Endothelial cell of coronary artery (primary cell): Measurements from ENCODE around the gene GSTA2. TPM values are rescaled to one million over a fixed set of nuclear protein-coding genes. Genes with fewer than 3 reads are reported as not detected.

Source experiments
- total RNA-seq: library from RNA; depleted of rRNA; stranded (reverse); fragments of >200 nt; gene quantifications from 2 replicates; pipeline ENCODE4 v1.2.3, GENCODE V29; 2014

GSTA2 gene
- not detected in 2 replicates for total RNA-seq

GRCh38 chr6:52763322-52763916, at the start of gene GSTA2:
GSTA2 (minus strand) TSS chr6:52763475; CDS start chr6:52757947, 5,528 bp downstream.

GRCh38 chr6:52803668-52804255, 40.5 kb upstream of the GSTA2 start, which contains the start of gene GSTA1:
GSTA1 (minus strand) TSS chr6:52803816; CDS start chr6:52799267, 4,549 bp downstream.

Other genes with a start within 250 kb of the GSTA2 start
- 35.3 and 113 TPM in 2 replicates for gene TRAM2, start 186.4 kb downstream of the GSTA2 start, total RNA-seq
- 21.5 and 22.8 TPM in 2 replicates for gene TMEM14A, start 92.4 kb downstream of the GSTA2 start, total RNA-seq
- not detected in 2 replicates for gene GSTA1, start 40.3 kb upstream of the GSTA2 start, total RNA-seq
- not detected in 2 replicates for gene GSTA5, start 77.3 kb upstream of the GSTA2 start, total RNA-seq
- not detected in 2 replicates for gene GSTA3, start 146.2 kb upstream of the GSTA2 start, total RNA-seq
- gene GSTA4, start 231.8 kb upstream of the GSTA2 start, total RNA-seq = 15.1 and 17.1 TPM in 2 replicates